NB4 (cell line): ENCODE measurements around the gene KIAA1143.

Experiments
- DNase-seq: peaks from one replicate; pipeline ENCODE4 v3.0.0; 2010; ENCODE audit warnings: low read depth
- H3K4me3 ChIP-seq: one replicate; pipeline ENCODE4 v1.5.1; 2011; ENCODE audit warnings: mild to moderate bottlenecking, low read depth, low read length, moderate library complexity
- MYC ChIP-seq: IDR thresholded peaks from 2 replicates; pipeline ENCODE4 v1.6.1; 2011; ENCODE audit warnings: low read depth, low read length
- POLR2A ChIP-seq: IDR thresholded peaks from 2 replicates; pipeline ENCODE4 v1.6.1; 2011; ENCODE audit warnings: mild to moderate bottlenecking; ENCODE audit not compliant: insufficient read length; ENCODE audit errors: extremely low read depth
- TF ChIP-seq, protein P1 (sequence below): IDR thresholded peaks from 2 replicates; pipeline ENCODE4 v1.6.1; 2011; ENCODE audit warnings: low read depth, low read length
- TF ChIP-seq, protein P2 (sequence below): IDR thresholded peaks from one replicate; pipeline ENCODE4 v1.5.1; 2012; ENCODE audit warnings: low read depth, low read length

Gene KIAA1143

DNA sequence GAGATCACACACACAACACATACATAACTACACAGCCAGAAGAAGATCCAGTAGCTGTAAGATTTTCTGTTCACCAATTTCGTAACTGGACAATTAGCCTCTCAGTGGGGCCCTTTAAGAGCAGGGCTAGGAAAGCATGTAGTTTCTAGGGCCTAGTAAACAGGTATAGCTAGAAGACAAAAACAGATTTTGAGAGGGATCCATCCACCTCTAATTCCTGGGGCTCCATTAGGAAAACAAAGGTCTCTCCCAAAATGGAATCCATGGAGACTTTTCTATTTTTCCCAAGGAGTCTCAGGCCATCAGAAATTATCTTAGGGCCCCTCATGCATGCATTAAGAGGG is 10.7 kb upstream of the KIAA1143 start:
- H3K4me3 ChIP-seq = no peak overlapping the region
- TF ChIP-seq, protein P1, sequence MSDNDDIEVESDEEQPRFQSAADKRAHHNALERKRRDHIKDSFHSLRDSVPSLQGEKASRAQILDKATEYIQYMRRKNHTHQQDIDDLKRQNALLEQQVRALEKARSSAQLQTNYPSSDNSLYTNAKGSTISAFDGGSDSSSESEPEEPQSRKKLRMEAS = no peak
- TF ChIP-seq POLR2A = no peak
- no peak for TF ChIP-seq MYC
- TF ChIP-seq, protein P2, sequence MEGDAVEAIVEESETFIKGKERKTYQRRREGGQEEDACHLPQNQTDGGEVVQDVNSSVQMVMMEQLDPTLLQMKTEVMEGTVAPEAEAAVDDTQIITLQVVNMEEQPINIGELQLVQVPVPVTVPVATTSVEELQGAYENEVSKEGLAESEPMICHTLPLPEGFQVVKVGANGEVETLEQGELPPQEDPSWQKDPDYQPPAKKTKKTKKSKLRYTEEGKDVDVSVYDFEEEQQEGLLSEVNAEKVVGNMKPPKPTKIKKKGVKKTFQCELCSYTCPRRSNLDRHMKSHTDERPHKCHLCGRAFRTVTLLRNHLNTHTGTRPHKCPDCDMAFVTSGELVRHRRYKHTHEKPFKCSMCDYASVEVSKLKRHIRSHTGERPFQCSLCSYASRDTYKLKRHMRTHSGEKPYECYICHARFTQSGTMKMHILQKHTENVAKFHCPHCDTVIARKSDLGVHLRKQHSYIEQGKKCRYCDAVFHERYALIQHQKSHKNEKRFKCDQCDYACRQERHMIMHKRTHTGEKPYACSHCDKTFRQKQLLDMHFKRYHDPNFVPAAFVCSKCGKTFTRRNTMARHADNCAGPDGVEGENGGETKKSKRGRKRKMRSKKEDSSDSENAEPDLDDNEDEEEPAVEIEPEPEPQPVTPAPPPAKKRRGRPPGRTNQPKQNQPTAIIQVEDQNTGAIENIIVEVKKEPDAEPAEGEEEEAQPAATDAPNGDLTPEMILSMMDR = no peak
- DNase-seq = peak; percentile 9

DNA sequence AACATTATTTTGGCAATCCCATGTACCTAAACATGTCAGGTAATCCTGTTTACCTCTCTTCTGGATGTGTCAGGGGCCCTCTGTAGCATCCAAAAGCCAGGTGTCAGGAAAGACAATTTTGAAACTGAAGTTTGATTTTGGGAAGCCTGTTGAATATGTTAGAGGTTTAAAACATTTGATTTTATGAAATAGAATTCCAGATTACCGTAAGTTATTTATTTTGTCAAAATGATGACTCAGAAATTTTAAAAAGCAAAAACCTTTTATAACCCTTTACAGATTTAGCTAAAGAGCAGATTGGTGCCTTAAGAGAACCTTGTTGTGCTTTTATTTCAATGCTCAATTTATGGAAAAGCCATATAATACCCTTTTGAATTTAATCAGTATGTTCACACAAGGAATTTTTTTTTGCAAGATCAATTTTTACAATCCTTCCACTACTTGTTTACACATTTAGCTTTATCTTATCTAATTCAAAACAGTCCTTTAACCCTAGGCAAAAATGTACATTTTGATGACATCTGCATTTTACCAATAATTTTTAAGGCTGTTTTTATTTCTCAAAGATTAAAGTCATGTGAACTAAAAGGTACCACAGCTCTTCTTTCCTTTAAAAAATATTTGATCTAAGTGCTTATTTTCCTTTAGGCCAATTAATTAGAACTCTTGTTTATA is 10.1 kb upstream of the KIAA1143 start:
- H3K4me3 ChIP-seq = no peak overlapping the region
- TF ChIP-seq POLR2A = no peak
- TF ChIP-seq, protein P2 = no peak
- TF ChIP-seq, protein P1 = no peak
- TF ChIP-seq MYC = no peak
- DNase-seq = no peak

DNA sequence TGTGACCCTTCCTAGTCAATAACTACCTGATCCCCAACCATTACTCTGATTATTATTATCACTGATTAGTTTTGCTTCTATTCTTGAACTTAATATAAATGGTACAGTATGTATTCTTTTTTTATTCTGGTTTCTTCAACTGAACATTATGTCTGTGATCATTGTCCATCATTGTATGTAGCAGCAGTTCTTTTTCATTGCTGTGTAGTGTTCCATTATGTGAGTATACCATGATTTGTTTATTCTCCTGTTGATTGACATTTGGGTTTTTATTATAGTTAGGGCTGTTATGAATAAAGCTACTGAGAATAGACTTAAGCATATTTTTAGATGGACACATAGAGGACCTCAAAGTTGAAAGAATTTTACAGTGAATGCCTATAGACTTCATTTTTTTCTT is 2.8 kb upstream of the KIAA1143 start:
- no peak for DNase-seq

DNA sequence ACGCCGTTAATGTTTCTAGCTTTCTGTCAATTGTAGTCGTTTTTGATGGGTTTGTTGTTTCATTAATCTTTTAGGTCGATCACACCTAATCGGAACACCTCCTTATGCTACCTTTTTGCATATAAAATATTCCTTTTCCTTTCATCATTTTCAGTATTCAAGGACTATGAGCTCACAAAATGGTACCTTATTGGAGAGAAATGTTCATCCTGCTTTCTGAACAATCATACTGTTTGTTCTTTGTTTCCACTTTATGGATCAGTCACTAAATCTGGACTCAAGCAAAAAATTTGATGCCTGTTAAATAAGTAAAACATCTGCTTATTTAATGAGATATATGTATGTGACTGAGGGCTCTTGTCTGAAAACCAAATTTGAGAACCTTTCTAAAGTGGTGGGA is 1.3 kb upstream of the KIAA1143 start:
- peak overlapping the region; percentile 91 for H3K4me3 ChIP-seq
- no peak for DNase-seq
- TF ChIP-seq, protein P1 = no peak
- TF ChIP-seq MYC (no peak), POLR2A (no peak)
- TF ChIP-seq, protein P2 = no peak

More for the DNA sequence above, 2.8 kb upstream of the KIAA1143 start:
- TF ChIP-seq, protein P2 = no peak
- no peak for TF ChIP-seq POLR2A
- TF ChIP-seq MYC = no peak
- TF ChIP-seq, protein P1 = no peak
- no peak overlapping the region for H3K4me3 ChIP-seq

DNA sequence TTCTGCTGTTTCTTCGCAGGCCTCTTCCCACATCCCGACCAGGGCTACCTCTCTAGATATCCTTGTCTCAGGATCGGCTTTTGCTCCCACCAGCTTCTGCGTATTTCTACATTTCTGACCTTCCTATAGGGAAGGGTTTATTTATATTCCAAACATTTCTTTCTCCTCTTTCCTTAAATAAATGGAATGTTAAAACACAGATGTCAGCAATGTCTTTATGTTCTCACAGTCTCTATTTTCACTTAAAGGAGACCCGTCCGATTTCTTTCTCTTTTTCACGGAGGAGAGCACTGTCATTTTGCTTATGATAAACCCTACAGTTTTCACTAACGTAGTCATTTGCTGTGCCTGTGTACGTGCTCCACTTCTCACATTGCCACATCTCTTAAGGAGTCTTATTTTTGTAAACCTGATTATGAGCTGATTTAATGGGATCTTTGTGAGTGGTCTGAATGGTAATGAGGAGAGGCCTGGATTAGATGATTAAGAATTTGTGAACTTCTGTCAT is 805 bp upstream of the KIAA1143 start:
- TF ChIP-seq, protein P1 = no peak
- TF ChIP-seq, protein P2 = no peak
- no peak for TF ChIP-seq MYC
- TF ChIP-seq POLR2A = no peak
- peak overlapping the region; percentile 91 for H3K4me3 ChIP-seq
- peak; percentile 39 for DNase-seq
